NCI-H510A treated with DMSO at 0.1 percent for 48 hours (cell line): Measurements from ENCODE around the gene TMEM38B.
A peak's percentile ranks its signal among the peaks of the same experiment; 100 is the strongest.

Source experiments
- DNase-seq: peaks from one replicate; lab custom pipeline; 2025; lab: John Stamatoyannopoulos, UW

Gene TMEM38B

GRCh38 chr9:105694190-105694847, at the start of gene TMEM38B:
Gene TMEM38B (plus strand): TSS chr9:105694541. CDS start chr9:105694661, 120 bp downstream.
- peak; percentile 79 for DNase-seq

GRCh38 chr9:105646879-105647594, 47.3 kb upstream of the TMEM38B start:
- no peak for DNase-seq

- DNase-seq = no peak
Measured at GRCh38 chr9:105647595-105648349, 46.6 kb upstream of the TMEM38B start.

- no peak for DNase-seq
Measured at GRCh38 chr9:105651806-105652205, 42.5 kb upstream of the TMEM38B start.

- peak; percentile 34 for DNase-seq
Measured at GRCh38 chr9:105656131-105656921, 38.0 kb upstream of the TMEM38B start.

- no peak for DNase-seq
Measured at GRCh38 chr9:105658351-105658750, 36.0 kb upstream of the TMEM38B start.

- DNase-seq = no peak
Measured at GRCh38 chr9:105661011-105661410, 33.3 kb upstream of the TMEM38B start.

GRCh38 chr9:105662184-105663104, 31.9 kb upstream of the TMEM38B start, which contains the start of gene TAL2:
Gene TAL2 (plus strand): TSS chr9:105662457. CDS start chr9:105662497, 40 bp downstream.
- DNase-seq = no peak

- no peak for DNase-seq
Measured at GRCh38 chr9:105663914-105664313, 30.4 kb upstream of the TMEM38B start.

- no peak for DNase-seq
Measured at GRCh38 chr9:105667867-105668266, 26.5 kb upstream of the TMEM38B start.

GRCh38 chr9:105670315-105670714, 24.0 kb upstream of the TMEM38B start:
- DNase-seq = no peak

- no peak for DNase-seq
Measured at GRCh38 chr9:105670775-105671174, 23.6 kb upstream of the TMEM38B start.

- no peak for DNase-seq
Measured at GRCh38 chr9:105672711-105673234, 21.6 kb upstream of the TMEM38B start.

GRCh38 chr9:105673850-105674387, 20.4 kb upstream of the TMEM38B start:
- no peak for DNase-seq

- DNase-seq = no peak
Measured at GRCh38 chr9:105676351-105676923, 17.9 kb upstream of the TMEM38B start.

GRCh38 chr9:105678163-105678562, 16.2 kb upstream of the TMEM38B start:
- DNase-seq = no peak

- no peak for DNase-seq
Measured at GRCh38 chr9:105678781-105679180, 15.6 kb upstream of the TMEM38B start.

- no peak for DNase-seq
Measured at GRCh38 chr9:105679257-105680022, 14.9 kb upstream of the TMEM38B start.

GRCh38 chr9:105681313-105681712, 13.0 kb upstream of the TMEM38B start:
- DNase-seq = no peak
